Cardiac atrium fibroblast (primary cell): Measurements from ENCODE around the gene VEGFB. TPM values are rescaled to one million over a fixed set of nuclear protein-coding genes. Genes with fewer than 3 reads are reported as not detected.

Source experiments
- total RNA-seq: library from RNA; depleted of rRNA; stranded (reverse); fragments of >200 nt; gene quantifications from 2 replicates; pipeline ENCODE4 v1.2.3, GENCODE V29; 2015

The VEGFB gene
- 31.3 and 47.3 TPM in 2 replicates for total RNA-seq

GRCh38 chr11:64233913-64234586, at the start of gene VEGFB:
TSS of gene VEGFB (plus strand) at chr11:64234584. CDS start at chr11:64234834, 250 bp downstream.

GRCh38 chr11:64185693-64186491, 48.5 kb upstream of the VEGFB start, which contains the start of gene STIP1:
TSS of gene STIP1 (plus strand) at chr11:64186171. CDS start at chr11:64186262, 91 bp downstream.

GRCh38 chr11:64206457-64207255, 27.7 kb upstream of the VEGFB start, which contains the start of gene FERMT3:
TSS of gene FERMT3 (plus strand) at chr11:64206721. CDS start at chr11:64207365, 644 bp downstream.

GRCh38 chr11:64225608-64226506, 8.5 kb upstream of the VEGFB start, which contains the start of the genes NUDT22 and TRPT1:
TSS of gene NUDT22 (plus strand) at chr11:64226274. CDS start at chr11:64226653, 379 bp downstream.
TSS of gene TRPT1 (minus strand) at chr11:64226186. CDS start at chr11:64225860, 326 bp downstream.

GRCh38 chr11:64230171-64230984, 4.0 kb upstream of the VEGFB start, which contains the start of gene DNAJC4:
TSS of gene DNAJC4 (plus strand) at chr11:64230548. CDS start at chr11:64230855, 307 bp downstream.

GRCh38 chr11:64240435-64241240, 6.3 kb downstream of the VEGFB start, which contains the start of gene FKBP2:
TSS of gene FKBP2 (plus strand) at chr11:64241095. CDS start at chr11:64242388, 1,293 bp downstream.

GRCh38 chr11:64246871-64247728, 12.7 kb downstream of the VEGFB start, which contains the start of gene PPP1R14B:
TSS of gene PPP1R14B (minus strand) at chr11:64246943. CDS start at chr11:64246673, 270 bp downstream.

GRCh38 chr11:64251016-64251752, 16.8 kb downstream of the VEGFB start, which contains the start of gene PLCB3:
TSS of gene PLCB3 (plus strand) at chr11:64251530. CDS start at chr11:64251650, 120 bp downstream.

GRCh38 chr11:64284048-64284961, 49.9 kb downstream of the VEGFB start, which contains the start of gene BAD:
TSS of gene BAD (minus strand) at chr11:64284665. CDS start at chr11:64284368, 297 bp downstream.

GRCh38 chr11:64284962-64285884, 50.8 kb downstream of the VEGFB start, which contains the start of gene GPR137:
TSS of gene GPR137 (plus strand) at chr11:64285848. CDS start at chr11:64286525, 677 bp downstream.

Other genes starting within 250 kb of the VEGFB start
- gene OTUB1, start 248.1 kb upstream of the VEGFB start, total RNA-seq: 62.6 and 68.4 TPM in 2 replicates
- under 0.01 and 1.1 TPM in 2 replicates for gene FLRT1, start 198.7 kb upstream of the VEGFB start, total RNA-seq
- 13.1 and 16.1 TPM in 2 replicates for gene MACROD1, start 68.5 kb upstream of the VEGFB start, total RNA-seq
- 116 and 128 TPM in 2 replicates for gene STIP1, start 48.4 kb upstream of the VEGFB start, total RNA-seq
- 9.2 and 13.1 TPM in 2 replicates for gene FERMT3, start 27.9 kb upstream of the VEGFB start, total RNA-seq
- 87.0 and 88.8 TPM in 2 replicates for gene TRPT1, start 8.4 kb upstream of the VEGFB start, total RNA-seq
- gene NUDT22, start 8.3 kb upstream of the VEGFB start, total RNA-seq: 54.9 and 70.6 TPM in 2 replicates
- gene DNAJC4, start 4.0 kb upstream of the VEGFB start, total RNA-seq: 8.3 and 30.5 TPM in 2 replicates
- 71.8 and 82.0 TPM in 2 replicates for gene FKBP2, start 6.5 kb downstream of the VEGFB start, total RNA-seq
- gene PPP1R14B, start 12.4 kb downstream of the VEGFB start, total RNA-seq: 200 and 229 TPM in 2 replicates
- 37.4 and 38.3 TPM in 2 replicates for gene PLCB3, start 16.9 kb downstream of the VEGFB start, total RNA-seq
- 81.2 and 101 TPM in 2 replicates for gene BAD, start 50.1 kb downstream of the VEGFB start, total RNA-seq
- 31.2 and 50.1 TPM in 2 replicates for gene GPR137, start 51.3 kb downstream of the VEGFB start, total RNA-seq
- not detected in 2 replicates for gene KCNK4, start 56.7 kb downstream of the VEGFB start, total RNA-seq
- not detected in 2 replicates for gene CATSPERZ, start 65.8 kb downstream of the VEGFB start, total RNA-seq
- gene ESRRA, start 70.9 kb downstream of the VEGFB start, total RNA-seq: 39.2 and 43.6 TPM in 2 replicates
- 186 and 201 TPM in 2 replicates for gene TRMT112, start 83.0 kb downstream of the VEGFB start, total RNA-seq
- gene PRDX5, start 83.5 kb downstream of the VEGFB start, total RNA-seq: 351 and 374 TPM in 2 replicates
- 2.4 TPM in 1 of 2 replicates, not detected in the other for gene CCDC88B, start 105.6 kb downstream of the VEGFB start, total RNA-seq
- gene RPS6KA4, start 124.6 kb downstream of the VEGFB start, total RNA-seq: 42.6 and 61.0 TPM in 2 replicates